Thoracic aorta (tissue), 2 donors: Measurements from ENCODE around the gene ERCC2. TPM values are rescaled to one million over a fixed set of nuclear protein-coding genes. Genes with fewer than 3 reads are reported as not detected.
"Not testable (repeated sequence)": the region's sequence is repeated elsewhere in the genome, so short reads cannot be mapped to it uniquely, and the experiment has no call there.

Experiments used
- ATAC-seq: fragments of 150-250 bp; one replicate; pipeline ENCODE4 v1.8.0; 2017; ENCODE audit warnings: low read depth; ENCODE audit not compliant: insufficient number of reproducible peaks, low FRiP score
- DNase-seq: peaks from one replicate; pipeline ENCODE4 v3.0.0-alpha.2; 2020; ENCODE audit warnings: low spot score
- H3K27ac ChIP-seq, 2 donors: fragments of 200-600 bp; sonication (generic); 1 replicate in 1 of 2; 2 replicates in 1 of 2; pipeline ENCODE4 v1.5.1; 2016; ENCODE audit warnings: mild to moderate bottlenecking in 2 of 2, moderate library complexity in 2 of 2
- H3K27me3 ChIP-seq: fragments of 200-600 bp; sonication (generic); replicated peaks from 2 replicates; pipeline ENCODE4 v1.6.0; 2016; ENCODE audit warnings: mild to moderate bottlenecking; ENCODE audit not compliant: insufficient read depth
- H3K36me3 ChIP-seq: fragments of 200-600 bp; sonication (generic); one replicate; pipeline ENCODE4 v1.5.1; 2016
- H3K4me1 ChIP-seq, 2 donors: fragments of 200-600 bp; sonication (generic); 1 replicate in 1 of 2; 2 replicates in 1 of 2; pipeline versions ENCODE4 v1.5.1 to v1.6.0; 2016; ENCODE audit warnings: low read depth in 2 of 2, mild to moderate bottlenecking in 1 of 2; ENCODE audit not compliant: control insufficient read depth in 1 of 2
- H3K4me3 ChIP-seq: fragments of 200-600 bp; sonication (generic); 2 replicates; pipeline ENCODE4 v1.5.1; 2016; ENCODE audit warnings: mild to moderate bottlenecking
- H3K9me3 ChIP-seq: fragments of 200-600 bp; sonication (generic); 2 replicates; pipeline ENCODE4 v1.5.1; 2016
- total RNA-seq, 2 donors: library from RNA; depleted of rRNA; stranded (reverse); fragments of >200 nt; gene quantifications; one replicate each; pipeline versions ENCODE4 v1.1.0 to v1.2.3, GENCODE V29; 2016
- TF ChIP-seq, protein P1 (sequence below): fragments of 200-600 bp; sonication (generic); IDR thresholded peaks from one replicate; pipeline ENCODE4 v1.5.1; 2019; ENCODE audit warnings: antibody characterized with exemption

Gene ERCC2
- total RNA-seq, 2 donors from 2014 or later, result 11.6 to 18.3 TPM

DNA sequence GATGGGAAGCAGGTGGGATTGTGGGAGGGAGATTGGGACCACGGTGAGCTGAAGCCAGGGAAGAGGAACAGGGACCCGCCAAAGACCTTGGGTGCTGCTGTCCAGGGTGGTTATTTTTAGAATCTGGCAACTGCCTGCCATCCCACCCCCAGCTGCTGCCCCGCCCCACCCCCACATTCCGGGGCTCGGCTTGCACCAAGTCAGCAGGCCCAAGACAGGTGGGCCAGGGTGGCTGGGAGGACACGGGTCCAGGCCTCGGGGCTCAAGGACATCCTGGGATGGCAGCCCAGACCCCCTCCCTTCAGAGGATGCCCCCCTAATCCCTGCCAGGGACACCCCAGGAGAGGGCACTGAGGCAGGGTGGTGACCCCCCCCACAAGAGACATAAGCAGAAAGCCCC lies 48.5 kb downstream of the ERCC2 start:
- H3K4me3 ChIP-seq, result no peak overlapping the region
- peaks cover 0 to 7% of the 10 kb centered on the region in 2 donors for H3K4me1 ChIP-seq
- H3K27ac ChIP-seq, result no peak overlapping the region
- no peaks in the 10 kb centered on the region for H3K9me3 ChIP-seq
- H3K27me3 ChIP-seq, result peaks cover 4% of the 10 kb centered on the region
- ATAC-seq (no peak), DNase-seq (no peak)
- TF ChIP-seq, protein P1, sequence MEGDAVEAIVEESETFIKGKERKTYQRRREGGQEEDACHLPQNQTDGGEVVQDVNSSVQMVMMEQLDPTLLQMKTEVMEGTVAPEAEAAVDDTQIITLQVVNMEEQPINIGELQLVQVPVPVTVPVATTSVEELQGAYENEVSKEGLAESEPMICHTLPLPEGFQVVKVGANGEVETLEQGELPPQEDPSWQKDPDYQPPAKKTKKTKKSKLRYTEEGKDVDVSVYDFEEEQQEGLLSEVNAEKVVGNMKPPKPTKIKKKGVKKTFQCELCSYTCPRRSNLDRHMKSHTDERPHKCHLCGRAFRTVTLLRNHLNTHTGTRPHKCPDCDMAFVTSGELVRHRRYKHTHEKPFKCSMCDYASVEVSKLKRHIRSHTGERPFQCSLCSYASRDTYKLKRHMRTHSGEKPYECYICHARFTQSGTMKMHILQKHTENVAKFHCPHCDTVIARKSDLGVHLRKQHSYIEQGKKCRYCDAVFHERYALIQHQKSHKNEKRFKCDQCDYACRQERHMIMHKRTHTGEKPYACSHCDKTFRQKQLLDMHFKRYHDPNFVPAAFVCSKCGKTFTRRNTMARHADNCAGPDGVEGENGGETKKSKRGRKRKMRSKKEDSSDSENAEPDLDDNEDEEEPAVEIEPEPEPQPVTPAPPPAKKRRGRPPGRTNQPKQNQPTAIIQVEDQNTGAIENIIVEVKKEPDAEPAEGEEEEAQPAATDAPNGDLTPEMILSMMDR, result no peak
- H3K36me3 ChIP-seq, result no peaks in the 10 kb centered on the region

DNA sequence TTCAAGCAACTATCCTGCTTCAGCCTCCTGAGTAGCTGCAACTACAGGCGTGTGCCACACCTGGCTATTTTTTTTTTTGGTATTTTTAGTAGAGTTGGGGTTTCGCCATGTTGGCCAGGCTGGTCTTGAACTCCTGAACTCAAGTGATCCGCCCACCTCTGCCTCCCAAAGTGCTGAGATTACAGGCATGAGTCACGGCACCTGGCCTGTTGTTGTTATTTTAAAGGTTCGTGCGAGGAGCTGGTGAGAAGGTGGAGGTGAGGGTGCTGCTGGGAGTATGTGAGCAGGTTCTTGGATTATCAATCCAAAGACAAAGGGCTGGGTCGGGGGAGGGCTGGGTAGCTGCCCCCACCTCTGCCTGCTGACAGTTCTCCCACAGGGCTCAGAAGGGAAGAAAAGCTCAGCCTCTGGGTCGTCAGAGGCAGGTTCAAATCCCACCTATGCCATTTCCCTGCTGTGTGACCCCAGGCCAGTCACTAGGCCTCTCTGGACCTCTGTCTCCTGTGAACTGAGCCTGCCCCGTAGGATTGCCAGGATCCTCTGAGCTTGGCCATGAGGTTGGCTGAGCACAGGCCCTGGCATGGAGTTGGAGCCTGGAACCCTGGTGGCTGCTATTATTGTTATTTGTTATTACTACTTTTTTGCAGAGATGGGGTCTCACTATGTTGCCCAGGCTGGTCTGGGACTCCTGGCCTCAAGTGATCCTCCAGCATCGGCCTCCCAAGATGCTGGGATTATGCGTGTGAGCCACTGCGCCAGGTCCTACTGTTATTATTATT lies 49.2 kb downstream of the ERCC2 start:
- H3K4me1 ChIP-seq, result peaks cover 0 to 7% of the 10 kb centered on the region in 2 donors
- H3K4me3 ChIP-seq, result no peak overlapping the region
- TF ChIP-seq, protein P1, result no peak
- no peak for ATAC-seq
- H3K27me3 ChIP-seq, result peaks cover 4% of the 10 kb centered on the region
- no peaks in the 10 kb centered on the region for H3K9me3 ChIP-seq
- DNase-seq, result no peak
- no peak overlapping the region for H3K27ac ChIP-seq
- no peaks in the 10 kb centered on the region for H3K36me3 ChIP-seq

DNA sequence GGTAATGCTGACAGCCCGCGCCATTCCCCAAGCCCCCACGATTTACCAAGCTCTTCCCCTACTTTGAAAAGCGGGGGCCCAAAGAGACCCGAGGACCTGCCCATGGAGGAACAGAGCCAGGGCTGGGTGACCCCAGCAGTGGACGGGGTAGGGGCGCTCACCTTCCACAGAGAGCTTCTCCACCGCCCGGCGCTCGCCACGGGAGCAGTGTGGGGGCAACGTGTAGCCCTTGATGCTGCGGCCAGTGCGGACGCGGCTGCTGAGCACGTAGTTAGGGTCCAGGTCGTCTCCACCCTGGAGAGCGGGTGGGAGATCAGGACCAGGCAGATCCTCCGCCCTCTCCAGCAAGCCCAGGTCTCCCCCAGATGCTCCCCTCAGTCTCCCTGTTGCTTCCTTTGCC lies 55.1 kb downstream of the ERCC2 start:
- Histone ChIP-seq H3K36me3 (no peaks in the 10 kb centered on the region), H3K4me1 (no peaks in the 10 kb centered on the region), H3K27ac (no peak overlapping the region), H3K9me3 (no peaks in the 10 kb centered on the region), H3K27me3 (no peaks in the 10 kb centered on the region), H3K4me3 (no peak overlapping the region)
- TF ChIP-seq, protein P1, result no peak
- ATAC-seq (no peak), DNase-seq (no peak)

DNA sequence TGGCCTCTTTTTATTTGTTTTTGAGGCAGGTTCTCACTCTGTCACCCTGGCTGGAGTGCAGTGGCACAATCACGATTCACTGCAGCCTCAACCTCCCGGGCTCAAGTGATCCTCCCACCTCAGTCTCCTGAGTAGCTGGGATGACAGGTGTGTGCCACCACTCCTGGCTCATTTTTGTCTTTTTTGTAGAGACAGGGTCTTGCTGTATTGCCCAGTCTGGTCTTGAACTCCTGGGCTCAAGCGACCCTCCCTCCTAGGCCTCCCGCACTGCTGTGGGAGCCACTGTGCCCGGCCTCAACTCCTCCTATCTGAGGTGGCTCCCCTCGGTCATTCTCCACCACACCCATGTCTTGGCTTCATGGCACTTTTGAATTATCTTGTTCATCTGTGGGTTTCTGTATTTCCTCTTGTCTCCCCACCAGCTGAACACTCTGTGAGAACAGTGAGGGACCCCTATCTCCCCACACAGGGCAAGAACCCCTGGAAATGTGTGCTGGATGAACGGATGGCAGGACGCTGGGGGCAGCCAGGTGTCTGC lies 55.6 kb downstream of the ERCC2 start:
- no peak for ATAC-seq

DNA sequence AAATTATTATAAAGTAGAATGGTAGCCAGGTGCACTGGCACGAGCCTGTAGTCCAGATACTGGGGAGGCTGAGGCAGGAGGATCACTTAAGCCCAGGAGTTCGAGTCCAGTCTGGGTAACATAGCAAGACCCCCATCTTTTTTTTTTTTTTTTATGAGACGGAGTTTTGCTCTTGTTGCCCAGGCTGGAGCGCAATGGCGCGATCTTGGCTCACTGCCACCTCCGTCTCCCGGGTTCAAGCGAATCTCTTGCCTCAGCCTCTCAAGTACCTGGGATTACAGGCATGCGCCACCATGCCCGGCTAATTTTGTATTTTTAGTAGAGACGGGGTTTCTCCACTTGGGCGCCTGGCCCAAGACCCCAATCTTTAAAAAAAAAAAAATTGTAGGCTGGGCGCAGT lies 58.1 kb downstream of the ERCC2 start:
- H3K4me3 ChIP-seq, H3K9me3 ChIP-seq, H3K36me3 ChIP-seq, H3K27me3 ChIP-seq, H3K27ac ChIP-seq, ATAC-seq, DNase-seq, H3K4me1 ChIP-seq: not testable (repeated sequence)

More for the DNA sequence above, 55.6 kb downstream of the ERCC2 start:
- no peaks in the 10 kb centered on the region for H3K4me1 ChIP-seq
- no peak overlapping the region for H3K4me3 ChIP-seq
- TF ChIP-seq, protein P1, result no peak
- no peaks in the 10 kb centered on the region for H3K27me3 ChIP-seq
- H3K9me3 ChIP-seq, result no peaks in the 10 kb centered on the region
- no peaks in the 10 kb centered on the region for H3K36me3 ChIP-seq
- no peak for DNase-seq
- H3K27ac ChIP-seq, result no peak overlapping the region
